NB4 (cell line): ENCODE results near the gene KLHL30.

Source experiments
- DNase-seq: peaks from one replicate; pipeline ENCODE4 v3.0.0; 2010; ENCODE audit warnings: low read depth
- H3K4me3 ChIP-seq: one replicate; pipeline ENCODE4 v1.5.1; 2011; ENCODE audit warnings: mild to moderate bottlenecking, low read depth, low read length, moderate library complexity
- MYC ChIP-seq: IDR thresholded peaks from 2 replicates; pipeline ENCODE4 v1.6.1; 2011; ENCODE audit warnings: low read depth, low read length
- POLR2A ChIP-seq: IDR thresholded peaks from 2 replicates; pipeline ENCODE4 v1.6.1; 2011; ENCODE audit warnings: mild to moderate bottlenecking; ENCODE audit not compliant: insufficient read length; ENCODE audit errors: extremely low read depth
- TF ChIP-seq, protein P1 (sequence below): IDR thresholded peaks from one replicate; pipeline ENCODE4 v1.5.1; 2012; ENCODE audit warnings: low read depth, low read length
- TF ChIP-seq, protein P2 (sequence below): IDR thresholded peaks from 2 replicates; pipeline ENCODE4 v1.6.1; 2011; ENCODE audit warnings: low read depth, low read length

KLHL30 gene

DNA sequence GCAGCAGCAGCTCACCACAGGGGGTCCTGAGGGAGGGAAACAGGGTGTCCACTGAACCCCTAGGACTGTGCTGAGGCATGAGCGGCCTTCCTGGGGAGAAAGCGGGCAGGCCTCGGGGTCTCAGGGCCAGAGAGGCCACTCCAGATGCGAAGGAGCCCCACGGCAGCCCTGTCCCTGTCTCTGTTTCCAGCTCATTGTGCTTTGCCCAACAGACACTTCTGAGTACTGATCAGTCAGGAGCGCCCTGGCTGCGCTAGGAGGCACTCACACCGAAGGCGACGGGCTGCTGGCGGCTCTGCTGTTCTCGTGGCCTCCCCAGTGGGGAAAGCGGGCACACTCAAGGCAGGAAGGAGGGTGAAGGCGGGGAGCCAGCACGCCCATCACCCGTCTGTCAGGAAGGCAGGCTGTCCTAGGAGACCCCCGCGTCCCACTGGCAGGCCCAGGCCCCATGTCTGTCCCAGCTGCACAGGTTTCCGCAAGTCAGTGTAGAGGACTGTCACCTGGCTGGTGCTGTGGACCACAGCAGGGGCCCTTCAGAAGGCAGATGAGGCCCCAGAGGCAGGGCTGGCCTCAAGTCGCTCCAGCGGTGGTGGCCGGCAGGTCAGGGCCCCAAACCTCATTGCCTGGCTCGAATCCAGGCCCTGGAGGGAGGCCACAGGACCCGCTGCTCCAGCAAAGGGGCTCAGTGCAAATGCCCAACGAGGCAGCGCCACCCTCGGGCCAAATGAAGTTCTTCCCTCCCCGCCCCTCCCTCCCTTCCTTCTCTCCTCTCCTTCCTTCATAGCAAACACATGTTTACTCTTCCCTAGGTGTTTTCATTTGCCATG is 31.6 kb upstream of the KLHL30 start:
- H3K4me3 ChIP-seq, result no peak overlapping the region
- peak; percentile 50 for DNase-seq
- no peak for TF ChIP-seq MYC
- TF ChIP-seq, protein P1, sequence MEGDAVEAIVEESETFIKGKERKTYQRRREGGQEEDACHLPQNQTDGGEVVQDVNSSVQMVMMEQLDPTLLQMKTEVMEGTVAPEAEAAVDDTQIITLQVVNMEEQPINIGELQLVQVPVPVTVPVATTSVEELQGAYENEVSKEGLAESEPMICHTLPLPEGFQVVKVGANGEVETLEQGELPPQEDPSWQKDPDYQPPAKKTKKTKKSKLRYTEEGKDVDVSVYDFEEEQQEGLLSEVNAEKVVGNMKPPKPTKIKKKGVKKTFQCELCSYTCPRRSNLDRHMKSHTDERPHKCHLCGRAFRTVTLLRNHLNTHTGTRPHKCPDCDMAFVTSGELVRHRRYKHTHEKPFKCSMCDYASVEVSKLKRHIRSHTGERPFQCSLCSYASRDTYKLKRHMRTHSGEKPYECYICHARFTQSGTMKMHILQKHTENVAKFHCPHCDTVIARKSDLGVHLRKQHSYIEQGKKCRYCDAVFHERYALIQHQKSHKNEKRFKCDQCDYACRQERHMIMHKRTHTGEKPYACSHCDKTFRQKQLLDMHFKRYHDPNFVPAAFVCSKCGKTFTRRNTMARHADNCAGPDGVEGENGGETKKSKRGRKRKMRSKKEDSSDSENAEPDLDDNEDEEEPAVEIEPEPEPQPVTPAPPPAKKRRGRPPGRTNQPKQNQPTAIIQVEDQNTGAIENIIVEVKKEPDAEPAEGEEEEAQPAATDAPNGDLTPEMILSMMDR, result peak; percentile 14

DNA sequence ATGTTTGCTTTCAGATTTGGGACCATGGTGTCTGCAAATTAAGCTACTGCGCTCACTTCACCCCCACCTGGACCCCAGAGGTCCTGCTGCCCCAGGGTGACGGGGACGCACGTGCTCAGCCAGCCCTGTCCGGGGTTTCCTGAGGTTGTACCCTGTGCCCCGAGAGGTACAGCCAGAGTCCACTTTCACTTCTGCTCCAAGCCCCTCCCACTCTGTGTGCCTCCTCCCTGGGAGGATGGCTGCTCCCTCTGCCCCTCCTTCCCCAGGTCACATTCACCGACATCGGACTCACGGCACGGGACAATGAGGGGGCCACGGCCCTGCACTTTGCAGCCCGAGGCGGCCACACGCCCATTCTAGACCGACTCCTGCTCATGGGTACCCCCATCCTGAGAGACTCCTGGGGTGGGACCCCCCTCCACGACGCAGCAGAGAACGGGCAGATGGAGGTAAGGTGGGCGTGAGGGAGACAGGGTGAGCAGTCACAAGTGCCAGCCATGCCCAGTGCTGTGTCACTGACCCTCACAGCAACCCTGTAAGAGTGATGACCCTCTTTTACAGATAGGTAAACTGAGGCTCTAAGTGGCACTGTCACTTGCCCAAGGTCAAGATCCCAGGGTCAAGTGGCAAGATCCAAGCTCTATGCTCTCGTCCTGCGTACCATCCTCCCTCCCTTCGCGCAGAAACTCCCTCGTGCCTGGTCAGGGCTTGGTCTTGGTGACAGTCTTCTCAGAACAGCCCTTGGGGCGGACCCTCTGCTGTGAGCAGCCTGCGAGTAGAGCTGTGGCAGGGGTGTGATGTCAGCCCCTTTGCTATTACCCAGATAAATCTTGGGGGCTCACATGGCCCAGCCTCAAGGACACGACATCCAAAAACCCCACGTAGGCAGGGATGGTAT is 30.7 kb upstream of the KLHL30 start:
- DNase-seq, result peak; percentile 50
- TF ChIP-seq, protein P1, result no peak
- no peak overlapping the region for H3K4me3 ChIP-seq

DNA sequence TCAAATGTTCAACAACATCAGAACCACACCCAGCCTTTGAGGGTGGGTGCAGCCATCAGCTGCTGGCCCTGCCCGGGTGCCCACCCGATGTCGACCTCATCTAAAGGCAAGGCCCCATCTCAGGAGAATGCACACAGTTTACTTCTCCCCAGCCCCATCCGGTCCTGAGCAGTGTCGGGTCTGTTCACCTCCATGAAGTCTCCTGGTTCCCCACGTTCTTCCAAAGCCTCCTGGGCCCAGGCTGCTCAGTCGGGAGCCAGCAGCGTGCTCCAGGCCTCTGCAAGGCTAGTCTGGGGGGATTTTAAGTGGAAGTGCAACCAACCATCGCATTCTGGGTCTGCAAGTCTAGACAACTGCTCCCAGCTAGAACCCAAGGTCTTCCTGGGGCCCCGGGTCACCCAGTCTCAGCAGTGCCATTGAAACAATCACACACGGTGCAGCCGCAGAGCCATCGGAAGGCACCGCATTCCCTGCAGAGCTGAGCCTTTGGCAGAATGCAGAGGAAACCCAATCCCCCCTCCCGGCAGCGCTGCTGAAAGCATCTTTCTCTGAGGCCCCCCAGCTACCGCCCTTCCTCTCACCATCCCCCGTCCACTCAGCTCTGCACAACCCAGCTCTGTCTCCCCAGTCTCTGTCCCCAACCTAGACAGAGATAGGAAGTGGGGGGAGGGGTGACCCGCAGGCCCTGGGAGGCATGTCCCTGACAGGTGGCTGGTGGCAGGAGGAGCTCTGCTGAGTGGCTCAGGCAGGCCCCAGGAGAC is 29.9 kb upstream of the KLHL30 start:
- no peak for TF ChIP-seq MYC
- peak; percentile 61 for DNase-seq
- no peak overlapping the region for H3K4me3 ChIP-seq

DNA sequence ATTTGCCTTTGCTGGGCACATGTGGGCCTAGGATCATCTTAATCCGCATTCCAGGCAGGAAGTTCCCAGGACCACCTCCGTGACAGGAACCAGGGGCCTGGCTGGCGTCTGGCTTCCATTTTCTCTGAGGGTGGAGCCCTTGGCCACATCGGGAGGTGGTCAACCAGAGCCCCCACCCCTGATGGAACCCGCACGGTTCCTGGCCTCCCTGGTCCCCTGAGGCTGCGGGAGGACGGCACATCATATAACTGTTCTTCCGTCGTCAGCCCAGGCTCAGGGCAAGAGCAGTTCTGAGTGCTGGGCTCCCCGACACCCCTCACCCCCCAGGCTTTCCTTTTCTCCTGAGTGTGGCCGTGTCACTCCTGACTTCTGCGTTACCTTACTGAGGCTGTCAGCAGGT is 24.9 kb upstream of the KLHL30 start:
- no peak overlapping the region for H3K4me3 ChIP-seq
- TF ChIP-seq MYC (no peak), POLR2A (no peak)
- TF ChIP-seq, protein P2, sequence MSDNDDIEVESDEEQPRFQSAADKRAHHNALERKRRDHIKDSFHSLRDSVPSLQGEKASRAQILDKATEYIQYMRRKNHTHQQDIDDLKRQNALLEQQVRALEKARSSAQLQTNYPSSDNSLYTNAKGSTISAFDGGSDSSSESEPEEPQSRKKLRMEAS, result no peak
- TF ChIP-seq, protein P1, result no peak
- DNase-seq, result no peak

DNA sequence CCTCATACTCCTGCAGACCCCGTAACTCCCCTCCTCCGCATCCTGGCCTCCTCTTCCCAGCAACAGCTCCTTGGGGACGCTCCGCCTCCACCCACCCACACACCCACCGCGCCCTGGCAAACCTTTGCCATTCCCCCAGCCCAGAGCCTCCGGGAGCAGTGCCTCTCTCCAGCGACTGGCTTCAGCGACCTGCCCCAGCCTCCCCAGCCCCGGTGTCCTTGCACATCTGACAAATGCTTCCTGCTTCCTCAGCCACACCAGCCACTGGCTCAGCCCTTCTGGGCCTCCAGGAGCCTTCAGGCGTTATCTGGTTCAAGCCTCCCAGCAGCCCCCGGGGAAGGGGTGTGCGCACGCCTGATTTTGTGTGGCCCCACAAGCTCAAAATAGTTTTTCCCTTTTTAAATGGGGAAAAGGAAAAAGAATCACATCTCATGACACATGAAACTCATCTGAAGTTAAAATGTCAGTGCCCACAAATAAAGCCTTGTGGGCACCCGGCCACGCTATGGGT is 24.1 kb upstream of the KLHL30 start:
- DNase-seq, result no peak
- TF ChIP-seq, protein P2, result no peak
- TF ChIP-seq, protein P1, result no peak
- TF ChIP-seq MYC, result no peak
- no peak for TF ChIP-seq POLR2A
- H3K4me3 ChIP-seq, result no peak overlapping the region
